HG03159 (cell line): ENCODE measurements around the gene PDK2.

Source experiments
- ATAC-seq: cut with Tn5 transposase; IDR thresholded peaks from one replicate; pipeline ENCODE4 v1.9.1; 2021; ENCODE audit warnings: mild to moderate bottlenecking, moderate library complexity; ENCODE audit not compliant: unreplicated experiment

The PDK2 gene

DNA sequence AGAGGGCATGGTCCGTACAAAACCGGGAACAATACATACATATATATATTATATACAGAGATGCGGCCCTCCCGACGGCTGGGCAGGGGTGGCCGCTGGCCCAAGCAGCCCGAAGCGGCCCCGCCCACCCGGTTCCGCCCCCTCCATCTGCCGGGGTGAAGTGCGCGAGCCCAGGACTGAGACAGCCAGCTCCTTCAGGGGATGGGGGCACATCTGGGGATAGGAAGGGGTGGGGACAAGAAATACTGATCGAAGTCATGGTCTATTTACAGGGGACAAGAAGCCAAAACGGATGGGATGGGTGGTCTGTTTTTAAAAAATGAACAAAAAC, 38.6 kb downstream of the PDK2 start:
- no peak for ATAC-seq

DNA sequence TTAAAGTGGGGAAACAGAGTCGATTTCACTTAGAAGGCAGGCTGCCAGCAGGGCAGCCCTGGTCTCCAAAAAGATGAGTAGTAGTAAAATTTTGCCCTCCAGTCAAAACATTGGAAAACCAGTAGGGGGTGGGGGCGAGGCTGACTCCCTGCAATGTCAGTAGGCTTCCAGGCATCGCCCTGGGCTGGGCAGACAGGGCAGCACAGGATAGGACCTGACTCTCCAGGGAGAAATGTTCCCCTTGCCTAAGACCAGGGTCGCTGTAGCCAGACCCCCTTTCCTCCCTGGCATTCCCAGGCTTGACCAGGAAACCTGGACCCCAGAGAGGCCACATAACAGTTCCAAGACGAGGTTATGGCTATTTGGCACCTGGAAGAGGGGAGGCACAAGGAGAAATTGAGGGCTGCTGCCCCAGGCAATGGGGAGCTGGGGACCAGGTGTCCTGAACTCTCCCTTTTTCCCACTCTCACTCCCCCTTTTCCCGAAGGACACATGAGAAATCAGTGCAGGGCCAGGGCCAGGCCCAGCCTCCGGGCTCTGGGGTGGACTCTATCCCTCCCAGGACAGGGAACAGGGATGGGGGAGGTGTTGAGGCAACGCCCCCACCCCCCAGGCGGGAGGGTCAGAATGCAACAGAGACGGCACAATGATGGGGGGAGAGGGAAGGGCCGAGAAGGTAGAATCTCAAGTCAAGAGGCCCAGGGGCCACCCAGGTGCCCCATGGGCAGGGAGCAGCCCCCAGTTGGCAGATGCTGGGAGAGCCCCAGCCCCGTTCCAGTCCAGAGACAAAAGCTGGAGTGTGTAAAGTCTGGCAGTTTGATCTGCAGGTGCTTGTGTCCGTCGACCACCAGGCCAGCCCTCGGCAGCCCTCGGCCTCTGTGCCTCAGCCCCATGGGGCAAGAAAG, 39.3 kb downstream of the PDK2 start:
- no peak for ATAC-seq

DNA sequence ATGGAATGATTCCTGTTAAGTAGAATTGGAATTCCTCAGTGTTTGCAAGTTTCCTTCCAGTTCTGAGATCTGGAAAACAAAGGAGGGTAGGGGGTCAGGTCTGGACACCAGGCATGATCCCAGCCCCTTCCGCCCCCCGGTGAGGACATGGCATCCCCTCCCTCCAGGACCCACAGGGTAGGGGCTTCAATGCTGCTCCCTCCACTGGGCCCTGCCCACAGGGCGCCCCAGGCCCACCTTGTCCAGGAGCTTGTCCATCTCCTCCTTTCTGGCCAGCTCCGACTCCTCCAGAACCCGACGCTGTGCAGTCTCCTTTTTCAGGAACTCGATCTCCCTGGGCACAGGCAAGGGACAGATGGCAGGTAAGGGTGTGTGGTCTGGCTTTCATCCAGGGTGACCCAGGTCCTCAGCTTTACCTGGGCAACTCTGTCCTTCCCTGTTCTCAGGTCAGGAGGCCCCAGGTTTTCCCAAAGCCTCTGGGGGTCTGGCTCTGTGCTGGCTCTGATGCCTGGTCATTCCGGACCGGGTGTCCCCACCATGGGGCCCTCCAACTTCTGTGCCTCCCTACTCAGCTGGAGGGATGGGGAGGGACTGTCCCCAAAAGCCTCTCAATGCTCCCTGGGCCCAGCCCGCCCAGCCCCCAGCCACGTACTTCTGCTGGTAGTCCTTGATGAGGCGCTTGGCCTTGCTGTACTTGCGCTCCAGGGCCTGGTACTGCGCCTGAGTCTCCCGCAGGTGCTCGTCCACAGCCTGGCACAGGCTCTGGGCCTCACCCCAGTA, 40.4 kb downstream of the PDK2 start:
- no peak for ATAC-seq

DNA sequence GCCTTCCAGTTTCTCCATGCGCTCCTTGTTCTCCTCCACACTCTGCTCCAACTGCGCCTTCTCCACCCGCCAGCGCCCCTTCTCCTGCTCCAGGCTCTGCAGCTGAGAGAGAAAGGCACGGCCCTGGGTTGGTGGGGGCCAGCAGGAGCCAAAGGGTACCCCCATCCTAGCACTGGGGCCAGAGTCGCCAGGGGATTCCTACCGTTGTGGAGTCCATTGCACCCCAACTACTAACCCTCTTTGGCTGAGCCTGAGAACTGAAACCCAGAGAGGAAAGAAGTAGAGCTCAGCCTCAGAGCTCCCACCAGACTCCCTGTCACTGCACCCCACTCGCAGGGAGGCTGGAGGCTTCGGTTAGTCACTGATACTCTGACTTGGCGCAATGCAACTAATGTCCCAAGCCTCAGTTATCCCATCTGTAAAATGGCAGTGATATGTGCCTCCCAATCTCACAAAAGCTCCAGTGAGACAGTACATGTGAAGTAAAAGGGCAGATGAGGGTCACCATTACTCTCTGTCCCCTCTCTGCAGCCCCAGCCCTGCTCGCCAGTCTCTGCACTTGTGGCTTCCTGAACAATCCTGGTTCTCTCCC, 41.0 kb downstream of the PDK2 start:
- ATAC-seq: no peak

DNA sequence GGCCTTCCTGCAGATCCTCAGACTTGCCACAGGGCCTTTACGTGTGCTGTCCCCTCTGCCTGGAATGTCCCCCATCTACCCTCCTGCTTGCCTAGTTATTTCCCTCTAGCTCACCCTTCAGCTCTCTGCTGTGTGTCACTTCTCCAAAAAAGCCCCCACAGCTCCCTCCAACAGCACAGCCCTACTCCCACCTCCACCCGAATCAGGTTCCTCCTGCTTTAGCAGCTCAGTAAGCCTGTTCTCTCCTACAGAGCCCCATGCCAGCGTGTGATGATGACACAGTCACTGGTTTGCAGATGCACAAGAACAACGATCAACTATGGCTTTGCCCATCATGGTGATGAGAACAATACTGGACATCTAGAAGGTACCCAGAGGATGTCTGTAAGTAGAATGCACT, 41.9 kb downstream of the PDK2 start:
- ATAC-seq: no peak

DNA sequence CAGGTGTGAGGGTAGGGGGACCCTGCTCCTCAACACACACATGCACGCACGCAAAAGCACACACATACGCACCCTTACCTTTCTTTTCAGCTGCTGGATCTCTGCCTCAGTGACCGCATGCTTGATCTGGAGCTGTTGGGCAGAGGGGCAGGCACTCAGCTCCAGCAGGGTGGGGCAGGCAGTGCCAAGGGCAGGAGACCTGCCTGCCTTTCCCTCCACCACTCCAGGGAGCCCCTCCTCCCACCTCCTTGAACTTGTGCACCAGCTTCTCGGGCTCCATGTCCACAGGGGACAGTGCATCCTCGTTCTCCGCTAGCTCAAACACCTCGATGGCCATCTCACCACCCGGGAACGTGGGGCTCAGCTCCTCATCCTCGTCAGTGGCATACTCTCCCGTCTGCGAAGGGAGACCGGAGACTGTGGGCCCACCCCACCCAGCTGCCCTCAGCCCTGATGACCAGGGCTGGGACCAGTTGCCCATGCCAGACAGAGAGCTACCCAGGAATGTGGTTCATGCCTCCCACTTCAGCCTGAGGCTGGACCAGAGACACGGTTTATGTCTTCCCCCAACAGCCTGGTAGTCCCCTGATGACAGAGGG, 44.1 kb downstream of the PDK2 start:
- no peak for ATAC-seq

DNA sequence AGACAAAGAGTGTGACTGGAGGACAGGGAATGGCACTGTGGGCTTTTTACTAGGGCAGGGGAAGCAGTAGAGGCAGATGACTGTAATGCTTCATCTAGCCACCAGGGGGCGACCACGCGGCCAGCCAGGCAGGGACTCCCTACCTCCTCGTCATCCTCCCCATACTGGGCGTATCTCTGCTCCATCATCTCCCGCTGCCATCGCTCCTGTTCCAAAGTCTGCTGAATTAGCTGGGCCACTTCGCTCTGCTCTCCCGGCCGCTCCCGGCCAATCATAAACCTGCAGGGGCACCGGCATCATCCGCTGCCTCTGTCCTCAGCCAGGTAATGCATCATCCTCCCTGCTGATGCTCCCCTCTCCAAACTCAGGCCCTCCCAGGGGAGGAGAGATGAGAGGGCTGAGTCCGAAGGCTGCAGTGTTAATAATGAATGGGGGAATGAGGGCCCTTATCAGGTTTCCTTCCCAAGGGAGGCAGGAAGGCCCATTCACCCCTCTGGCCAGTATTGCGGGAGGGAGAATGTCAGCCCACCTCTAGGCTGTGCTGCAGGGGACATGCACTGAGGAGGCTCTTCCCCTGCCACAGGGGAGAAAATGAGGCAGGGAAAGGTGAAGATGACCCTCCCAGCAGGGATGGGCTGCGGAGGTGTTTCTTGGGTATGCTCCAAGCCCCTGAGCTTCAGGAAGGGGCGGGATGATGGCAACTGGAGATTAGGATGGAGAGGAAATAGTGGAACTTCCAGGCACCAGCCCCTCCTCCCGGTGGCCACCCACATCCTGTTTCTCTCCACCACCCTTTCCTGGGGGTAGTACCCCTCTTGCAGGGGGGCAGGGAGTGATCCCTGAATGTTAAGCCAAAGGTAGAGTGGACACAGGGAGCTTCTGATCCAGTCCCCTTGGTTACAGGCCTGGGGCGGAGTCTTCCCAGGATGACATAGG, 45.1 kb downstream of the PDK2 start:
- ATAC-seq: peak; percentile 67

DNA sequence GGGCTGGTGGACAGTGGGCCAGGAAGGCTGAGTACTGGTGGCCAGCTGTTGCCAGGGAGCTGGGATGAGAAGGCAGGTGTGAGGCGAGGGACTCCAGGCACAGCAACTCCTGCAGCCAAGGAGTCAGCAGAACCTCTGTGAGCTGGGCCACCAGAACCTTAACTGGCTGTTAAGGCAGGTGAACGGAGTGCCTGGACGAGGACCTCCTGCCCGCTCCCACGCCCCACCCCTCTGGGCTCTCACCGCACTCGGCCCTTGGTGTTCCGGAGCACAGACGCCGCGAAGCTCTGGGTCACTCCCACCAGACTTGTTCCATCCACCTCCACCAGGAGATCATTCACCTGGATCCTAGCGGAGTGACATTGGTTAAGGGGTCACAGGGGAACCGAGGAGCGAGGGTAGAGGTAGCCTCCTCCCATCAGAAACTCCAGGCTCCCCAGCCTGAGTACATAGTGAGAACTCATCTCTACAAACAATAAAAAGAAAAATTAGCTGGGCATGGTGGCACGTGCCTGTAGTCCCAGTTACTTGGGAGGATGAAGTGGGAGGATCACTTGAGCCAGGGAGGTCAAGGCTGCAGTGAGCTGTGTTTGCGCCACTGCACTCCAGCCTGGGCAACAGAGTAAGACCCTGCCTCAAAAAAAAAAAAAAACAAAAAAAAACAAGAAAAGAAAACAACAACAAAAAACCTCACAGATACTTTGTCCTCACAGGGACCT, 46.0 kb downstream of the PDK2 start:
- ATAC-seq: no peak

DNA sequence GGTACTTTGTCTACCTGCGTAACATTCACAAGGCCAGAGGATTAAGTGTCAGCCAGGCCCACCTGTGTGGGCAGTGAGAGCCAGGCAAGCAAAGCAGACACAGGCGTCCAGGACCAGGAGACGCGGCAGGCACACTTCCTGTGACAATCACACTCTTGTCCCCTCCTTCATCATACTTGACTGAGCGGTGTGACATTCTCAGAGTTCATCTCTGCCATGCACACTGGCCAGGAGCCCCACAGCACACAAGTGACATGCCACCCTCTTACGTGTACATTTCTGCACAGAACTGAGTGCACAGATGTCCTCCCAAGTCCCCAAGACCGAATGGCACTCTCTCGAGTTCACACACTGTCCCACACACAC, 46.6 kb downstream of the PDK2 start:
- no peak for ATAC-seq

DNA sequence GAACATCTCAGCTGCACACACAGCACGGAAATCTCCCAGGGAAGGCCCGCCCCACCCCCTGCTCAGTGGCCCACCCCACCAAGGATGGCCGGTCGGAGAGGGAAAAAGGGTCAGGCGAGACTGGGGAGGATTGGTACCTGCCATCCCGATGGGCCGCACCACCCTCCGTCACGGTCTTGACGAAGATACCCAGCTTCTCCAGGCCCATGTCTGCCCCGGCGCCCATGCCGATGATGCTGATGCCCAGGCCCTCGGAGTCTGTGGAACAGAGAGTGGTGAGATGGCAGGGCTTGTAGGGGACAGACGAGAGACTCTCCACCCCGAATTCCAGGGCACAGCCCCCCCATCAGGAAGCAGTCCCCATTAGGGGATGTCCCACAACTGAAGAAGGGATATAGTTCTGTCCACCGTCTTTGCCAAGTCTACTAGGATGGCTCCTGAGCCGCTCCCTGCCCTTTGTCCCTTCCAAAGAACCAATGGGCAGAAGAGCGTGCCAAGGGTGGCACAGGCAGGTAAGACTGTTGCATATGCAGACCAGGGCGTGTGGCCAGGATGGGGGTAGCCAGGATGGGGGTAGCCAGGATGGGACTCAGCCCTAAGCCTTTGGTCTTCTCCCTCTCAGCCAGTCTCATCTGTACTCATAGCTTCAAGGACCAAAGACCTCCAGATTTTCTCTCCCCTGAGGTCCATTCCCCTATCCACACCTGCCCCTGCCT, 48.5 kb downstream of the PDK2 start:
- no peak for ATAC-seq

DNA sequence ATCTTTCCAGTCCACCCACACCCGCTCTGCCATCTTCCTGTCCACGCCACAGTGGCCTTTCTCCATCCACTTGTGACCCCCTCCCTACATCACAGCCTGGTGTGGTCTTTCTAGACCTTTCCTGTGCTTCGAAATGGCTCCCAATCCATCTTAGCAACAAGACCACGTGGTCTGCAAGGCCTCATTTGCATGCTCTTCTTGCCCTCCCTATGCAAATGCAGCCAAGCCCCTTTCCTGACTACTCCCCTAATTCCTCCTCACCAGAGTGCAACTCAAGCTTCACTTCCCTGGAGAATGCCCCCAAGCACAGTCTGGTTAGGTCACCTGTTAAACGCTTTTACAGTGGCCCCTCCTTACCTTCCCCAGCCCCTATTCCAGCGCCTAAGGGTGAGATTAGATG, 49.2 kb downstream of the PDK2 start:
- ATAC-seq: no peak

DNA sequence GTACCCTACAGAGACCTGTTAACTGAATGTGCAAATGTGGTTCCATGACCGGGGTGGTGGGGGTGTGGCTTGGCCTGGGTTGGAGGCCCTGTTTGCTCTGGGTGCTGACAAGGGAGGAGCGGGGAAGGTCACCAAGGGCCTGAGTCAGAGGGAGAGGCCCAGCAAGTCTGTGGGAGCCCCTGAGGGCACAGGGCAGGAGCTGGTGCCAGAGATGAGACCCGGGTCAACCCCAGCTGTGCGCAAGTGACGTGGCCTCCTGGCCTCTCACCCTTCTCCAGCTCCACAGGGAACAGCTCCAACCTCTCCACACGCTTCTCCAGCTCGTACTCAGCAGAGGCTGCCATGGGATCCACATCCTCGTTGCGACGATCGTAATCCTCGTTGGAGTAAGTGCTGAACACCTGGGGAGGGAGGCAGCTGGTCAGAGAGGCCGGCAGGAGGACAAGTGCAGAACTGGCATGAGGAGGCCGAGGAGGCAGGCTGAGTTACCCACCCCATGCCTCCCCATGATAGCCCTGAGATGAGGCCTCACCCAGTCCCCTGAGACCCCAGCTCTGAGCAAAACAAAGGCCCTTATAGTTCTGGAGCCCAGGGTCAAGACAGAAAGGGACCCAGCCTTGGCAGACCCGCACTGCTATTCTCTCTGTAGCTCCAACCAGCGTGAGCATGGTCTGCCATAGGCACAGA, 49.8 kb downstream of the PDK2 start:
- ATAC-seq: no peak

DNA sequence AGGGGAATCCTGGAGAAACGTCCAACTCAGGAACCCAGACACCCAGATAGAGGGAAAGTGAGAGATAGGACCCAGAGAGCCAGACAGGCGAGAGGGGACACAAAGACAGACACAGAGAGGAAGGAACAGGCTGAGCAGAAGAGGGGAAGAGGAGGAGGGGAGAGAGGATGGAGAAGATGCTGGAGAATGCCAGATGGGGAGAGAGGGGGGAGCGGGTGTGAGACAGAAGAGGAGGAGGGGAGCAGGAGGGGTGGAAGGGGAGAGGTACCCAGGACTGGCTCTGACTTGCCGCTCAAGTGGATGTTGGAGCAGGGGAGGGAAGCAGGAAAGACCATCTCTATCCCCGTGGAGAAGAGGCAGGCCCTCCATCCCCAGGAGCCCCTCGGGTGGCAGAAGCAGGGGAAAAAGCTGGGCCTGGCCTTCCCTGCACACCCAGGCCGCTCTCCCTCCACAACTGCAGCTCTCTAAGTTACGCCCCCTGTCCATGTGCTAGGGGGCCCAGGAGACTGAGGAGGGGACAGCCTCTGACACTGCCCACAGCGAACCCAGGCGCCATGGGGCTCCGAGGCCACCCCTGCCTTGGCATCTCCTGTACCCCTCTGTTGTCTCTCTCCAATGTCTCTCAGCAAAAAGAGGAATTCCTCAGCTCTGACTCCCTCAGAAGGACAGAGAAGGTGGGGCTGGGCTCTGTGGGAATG, 50.5 kb downstream of the PDK2 start:
- ATAC-seq: no peak

DNA sequence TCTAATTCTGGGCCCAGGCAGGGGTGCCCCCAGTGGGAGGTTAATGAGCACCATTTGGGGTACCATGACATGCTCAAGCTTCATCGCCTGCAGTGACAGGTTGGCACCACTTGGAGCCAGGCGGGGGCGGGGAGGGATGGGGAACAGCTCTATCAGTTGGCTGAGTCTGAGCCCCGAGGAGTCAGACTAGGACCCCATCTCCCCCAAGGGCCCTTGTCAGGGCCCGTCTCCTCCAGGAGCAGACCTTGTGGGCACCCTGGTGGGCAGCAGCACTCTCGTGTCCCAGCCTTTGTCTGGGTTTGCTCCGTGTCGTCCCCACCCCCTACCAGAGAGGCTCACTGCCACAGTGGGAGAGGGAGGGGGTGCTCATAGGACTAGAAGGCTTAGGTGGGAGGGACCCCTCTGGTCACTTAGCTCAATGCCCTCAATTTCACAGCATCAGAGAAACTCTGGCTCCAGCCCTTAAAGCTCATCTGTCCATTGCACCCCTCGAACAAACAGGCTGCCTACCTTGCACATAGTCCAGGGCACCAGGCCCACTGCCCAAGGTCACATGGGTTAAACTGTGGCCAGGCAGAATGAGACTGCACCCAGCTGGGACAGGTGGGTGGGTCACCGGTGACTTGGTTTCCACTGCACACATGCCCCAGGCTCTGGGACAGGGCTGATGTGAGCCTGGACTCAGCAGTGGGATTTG, 51.2 kb downstream of the PDK2 start:
- no peak for ATAC-seq

DNA sequence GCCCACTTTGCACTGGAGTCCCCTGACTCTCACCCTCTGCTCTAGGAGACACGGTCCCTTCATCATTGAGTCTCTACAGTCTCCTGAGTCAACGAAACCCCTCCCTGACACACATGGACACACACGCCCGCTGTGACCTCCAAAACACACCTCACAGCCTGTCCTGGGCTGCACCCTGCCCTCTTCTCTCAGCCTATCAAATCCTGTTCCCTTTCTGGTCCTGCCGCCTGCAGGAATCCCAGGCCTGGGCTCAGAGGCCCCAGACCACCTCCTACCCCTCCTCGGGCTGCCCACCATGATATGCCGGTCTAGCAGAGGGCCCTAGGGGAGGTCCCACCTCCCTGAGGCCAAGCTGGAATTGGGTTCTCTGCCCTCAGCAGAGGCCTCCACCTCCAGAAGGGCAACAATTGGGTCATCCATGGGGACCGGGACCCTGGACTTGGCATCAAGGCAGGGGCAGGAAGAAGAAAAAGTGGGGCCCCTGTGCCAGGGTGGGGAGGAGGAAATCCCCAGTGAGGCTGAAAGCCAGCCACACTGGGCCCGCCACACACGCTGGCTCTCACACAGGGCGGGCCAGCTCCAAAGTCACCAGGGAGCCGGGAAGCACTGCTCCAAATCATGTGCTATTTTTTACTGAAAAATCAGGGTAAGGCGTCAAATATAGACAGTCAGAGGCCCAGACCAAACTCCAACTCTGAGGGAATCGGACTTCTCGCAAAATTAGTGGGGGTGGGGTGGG, 51.9 kb downstream of the PDK2 start:
- ATAC-seq: no peak

DNA sequence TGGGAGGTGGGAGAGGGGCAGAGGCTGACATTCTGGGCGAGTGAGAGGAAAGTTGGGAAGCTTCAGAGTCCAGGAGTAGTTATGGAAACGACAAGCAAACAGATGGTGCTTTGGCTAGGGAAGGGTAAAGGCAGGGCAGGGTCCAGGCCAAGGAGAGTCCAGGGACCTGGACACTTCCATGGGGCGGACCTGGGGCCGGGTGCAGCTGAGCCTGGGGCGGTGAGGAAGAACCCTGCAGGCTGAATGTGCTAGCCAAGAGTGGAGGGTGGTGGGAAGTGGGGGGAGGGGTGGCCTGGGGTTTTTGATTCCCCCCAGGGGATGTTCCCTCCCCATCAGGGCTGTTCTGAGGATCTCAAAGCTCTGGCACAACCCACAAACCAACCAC, 52.7 kb downstream of the PDK2 start:
- ATAC-seq: no peak
